Prostate gland (tissue), 2 donors: ENCODE data around the gene SEC24B. TPM values are rescaled to one million over a fixed set of nuclear protein-coding genes. Genes with fewer than 3 reads are reported as not detected.

Experiments
- DNase-seq: peaks from one replicate; pipeline ENCODE4 v3.0.0-alpha.2; 2019; ENCODE audit warnings: low spot score
- H3K27ac ChIP-seq, 2 donors: fragments of 200-600 bp; sonication (generic); 2 replicates each; pipeline ENCODE4 v1.5.1; 2017 to 2019
- H3K27me3 ChIP-seq: fragments of 200-600 bp; sonication (generic); replicated peaks from 2 replicates; pipeline ENCODE4 v1.5.1; 2019; ENCODE audit not compliant: insufficient read depth
- H3K36me3 ChIP-seq, 2 donors: fragments of 200-600 bp; sonication (generic); 1 replicate in 1 of 2; 2 replicates in 1 of 2; pipeline versions ENCODE4 v1.5.1 to v1.8.1; 2017 to 2019
- H3K4me1 ChIP-seq: fragments of 200-600 bp; sonication (generic); replicated peaks from 2 replicates; pipeline ENCODE4 v1.5.1; 2019
- H3K4me3 ChIP-seq, 2 donors: fragments of 200-600 bp; sonication (generic); 2 replicates each; pipeline ENCODE4 v1.5.1; 2017 to 2019
- H3K9me3 ChIP-seq: fragments of 200-600 bp; sonication (generic); 2 replicates; pipeline ENCODE4 v1.5.1; 2017
- CTCF ChIP-seq, 4 experiments: fragments of 200-600 bp in 2 of 4; fragments of 450-650 bp in 2 of 4; sonication (generic) in 2 of 4; IDR thresholded peaks; 1 replicate in 3 of 4; 2 replicates in 1 of 4; pipeline ENCODE4 v1.5.1; 2016 to 2019; ENCODE audit warnings: antibody characterized with exemption in 4 of 4, mild to moderate bottlenecking in 2 of 4, moderate library complexity in 2 of 4
- POLR2A ChIP-seq: fragments of 450-650 bp; IDR thresholded peaks from one replicate; pipeline ENCODE4 v1.6.1; 2016; ENCODE audit warnings: antibody characterized with exemption, mild to moderate bottlenecking
- POLR2AphosphoS5 ChIP-seq: sonication (generic); formaldehyde crosslinking; IDR thresholded peaks from one replicate; pipeline ENCODE4 v1.6.1; 2017; ENCODE audit warnings: antibody characterized with exemption
- WGBS: methylation state at CpG from one replicate; pipeline ENCODE4 v1.1.5; 2018; 5-methylcytosine and 5-hydroxymethylcytosine counted together
- intact Hi-C: fragments of 100-400 bp; cut with DNase I; formaldehyde crosslinking; loops from one replicate; pipeline ENCODE4 v1.14.2; 2022
- total RNA-seq, 2 donors: library from RNA; depleted of rRNA; stranded (reverse); fragments of >200 nt; gene quantifications; one replicate each; pipeline ENCODE4 v1.1.0, GENCODE V29; 2016

The SEC24B gene
- total RNA-seq, 2 donors from 2014 or later: 27.6 to 44.1 TPM

DNA sequence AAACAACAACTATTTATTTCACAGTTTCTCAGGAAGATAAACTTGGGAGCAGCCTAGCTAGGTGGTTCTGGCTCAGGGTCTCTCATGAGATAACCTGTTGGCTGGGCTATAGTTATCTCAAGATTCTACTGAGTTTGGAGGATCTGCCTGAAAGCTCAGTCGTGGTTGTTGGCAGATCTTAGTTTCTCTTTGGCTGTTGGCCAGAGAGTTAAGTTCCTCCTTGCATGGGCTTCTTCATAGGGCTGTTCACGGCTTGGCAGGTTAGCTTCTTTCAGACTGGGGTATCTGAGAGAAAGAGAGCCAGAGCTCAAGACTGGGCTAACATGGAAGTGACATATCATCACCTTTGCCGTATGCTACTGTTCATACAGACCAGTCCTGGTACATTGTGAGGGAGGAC lies 28.7 kb downstream of the SEC24B start:
- no peaks in the 10 kb centered on the region for H3K36me3 ChIP-seq
- H3K9me3 ChIP-seq: no peaks in the 10 kb centered on the region
- H3K27ac ChIP-seq: no peak overlapping the region
- no peaks in the 10 kb centered on the region for H3K27me3 ChIP-seq
- no peak overlapping the region for H3K4me3 ChIP-seq
- 57% methylated on average over 3 of the region's 3 CpGs for WGBS
- H3K4me1 ChIP-seq: no peaks in the 10 kb centered on the region
- no peak for TF ChIP-seq POLR2A
- TF ChIP-seq CTCF (IDR thresholded peaks at IDR 0.05): no peak
- TF ChIP-seq POLR2AphosphoS5: no peak
- intact Hi-C loops: no loop called here
- no peak for DNase-seq

GRCh38 chr4:109462802-109463201 lies 29.2 kb downstream of the SEC24B start:
- Histone ChIP-seq H3K27me3 (no peaks in the 10 kb centered on the region), H3K4me1 (no peaks in the 10 kb centered on the region), H3K27ac (no peak overlapping the region), H3K4me3 (no peak overlapping the region), H3K36me3 (no peaks in the 10 kb centered on the region), H3K9me3 (no peaks in the 10 kb centered on the region)
- DNase-seq: no peak
- intact Hi-C loops: no loop called here
- 95% methylated on average over 1 of the region's 1 CpG for WGBS
- TF ChIP-seq POLR2A: no peak
- no peak for TF ChIP-seq CTCF (IDR thresholded peaks at IDR 0.05)
- TF ChIP-seq POLR2AphosphoS5: no peak

GRCh38 chr4:109465069-109465468 lies 31.5 kb downstream of the SEC24B start:
- 81% methylated on average over 2 of the region's 2 CpGs for WGBS
- no peaks in the 10 kb centered on the region for H3K9me3 ChIP-seq
- no peaks in the 10 kb centered on the region for H3K4me1 ChIP-seq
- no peaks in the 10 kb centered on the region for H3K27me3 ChIP-seq
- H3K27ac ChIP-seq: no peak overlapping the region
- no peak for DNase-seq
- intact Hi-C loops: no loop called here
- no peak for TF ChIP-seq POLR2A
- TF ChIP-seq POLR2AphosphoS5: no peak
- no peak for TF ChIP-seq CTCF (IDR thresholded peaks at IDR 0.05)
- H3K36me3 ChIP-seq: no peaks in the 10 kb centered on the region
- H3K4me3 ChIP-seq: no peak overlapping the region

DNA sequence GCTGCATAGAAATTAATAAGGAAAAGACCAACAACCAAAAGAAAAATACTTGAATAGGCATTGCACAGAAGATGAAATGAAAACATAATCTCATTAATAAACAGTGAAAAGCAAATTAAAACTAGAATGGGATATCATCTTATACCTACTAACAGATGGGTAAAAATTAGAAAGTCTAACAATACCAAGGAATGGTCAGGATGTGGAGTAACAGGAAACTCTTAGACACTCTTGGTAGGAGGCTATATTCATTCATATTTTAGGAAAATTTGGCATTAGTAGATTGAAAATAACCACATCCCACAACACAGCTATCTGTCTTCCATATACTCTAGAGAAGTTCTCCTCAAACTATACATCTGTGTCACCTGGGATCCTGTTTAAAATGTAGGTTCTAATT lies 36.3 kb downstream of the SEC24B start:
- no peaks in the 10 kb centered on the region for H3K4me1 ChIP-seq
- no peak overlapping the region for H3K27ac ChIP-seq
- H3K27me3 ChIP-seq: no peaks in the 10 kb centered on the region
- H3K36me3 ChIP-seq: no peaks in the 10 kb centered on the region
- TF ChIP-seq POLR2A (no peak), CTCF (IDR thresholded peaks at IDR 0.05) (no peak), POLR2AphosphoS5 (no peak)
- no peak overlapping the region for H3K4me3 ChIP-seq
- H3K9me3 ChIP-seq: no peaks in the 10 kb centered on the region
- DNase-seq: no peak
- intact Hi-C loops: no loop called here

- H3K36me3 ChIP-seq: no peaks in the 10 kb centered on the region
- intact Hi-C loops: no loop called here
- TF ChIP-seq POLR2AphosphoS5 (no peak), POLR2A (no peak), CTCF (IDR thresholded peaks at IDR 0.05) (no peak)
- WGBS: 59% methylated on average over 3 of the region's 3 CpGs
- no peaks in the 10 kb centered on the region for H3K9me3 ChIP-seq
- DNase-seq: no peak
- H3K27ac ChIP-seq: no peak overlapping the region
- H3K27me3 ChIP-seq: no peaks in the 10 kb centered on the region
- no peaks in the 10 kb centered on the region for H3K4me1 ChIP-seq
- H3K4me3 ChIP-seq: no peak overlapping the region
These were observed 38.7 kb downstream of the SEC24B start for GRCh38 chr4:109472343-109472761.
